Measurements from ENCODE around the gene GSTM1.

DNA sequence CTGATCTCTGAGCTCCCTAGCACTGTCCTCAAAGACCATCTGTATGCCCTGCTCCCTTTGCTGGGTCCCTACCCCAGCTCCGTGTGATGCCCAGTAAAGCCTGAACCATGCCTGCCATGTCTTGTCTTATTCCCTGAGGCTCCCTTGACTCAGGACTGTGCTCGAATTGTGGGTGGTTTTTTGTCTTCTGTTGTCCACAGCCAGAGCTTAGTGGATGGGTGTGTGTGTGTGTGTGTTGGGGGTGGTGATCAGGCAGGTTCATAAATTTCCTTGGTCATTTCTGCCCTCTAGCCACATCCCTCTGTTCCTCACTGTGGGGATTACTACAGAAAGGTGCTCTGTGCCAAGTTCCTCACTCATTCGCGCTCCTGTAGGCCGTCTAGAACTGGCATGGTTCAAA lies 30.1 kb downstream of the GSTM1 start:
- TF ChIP-seq, protein P1, sequence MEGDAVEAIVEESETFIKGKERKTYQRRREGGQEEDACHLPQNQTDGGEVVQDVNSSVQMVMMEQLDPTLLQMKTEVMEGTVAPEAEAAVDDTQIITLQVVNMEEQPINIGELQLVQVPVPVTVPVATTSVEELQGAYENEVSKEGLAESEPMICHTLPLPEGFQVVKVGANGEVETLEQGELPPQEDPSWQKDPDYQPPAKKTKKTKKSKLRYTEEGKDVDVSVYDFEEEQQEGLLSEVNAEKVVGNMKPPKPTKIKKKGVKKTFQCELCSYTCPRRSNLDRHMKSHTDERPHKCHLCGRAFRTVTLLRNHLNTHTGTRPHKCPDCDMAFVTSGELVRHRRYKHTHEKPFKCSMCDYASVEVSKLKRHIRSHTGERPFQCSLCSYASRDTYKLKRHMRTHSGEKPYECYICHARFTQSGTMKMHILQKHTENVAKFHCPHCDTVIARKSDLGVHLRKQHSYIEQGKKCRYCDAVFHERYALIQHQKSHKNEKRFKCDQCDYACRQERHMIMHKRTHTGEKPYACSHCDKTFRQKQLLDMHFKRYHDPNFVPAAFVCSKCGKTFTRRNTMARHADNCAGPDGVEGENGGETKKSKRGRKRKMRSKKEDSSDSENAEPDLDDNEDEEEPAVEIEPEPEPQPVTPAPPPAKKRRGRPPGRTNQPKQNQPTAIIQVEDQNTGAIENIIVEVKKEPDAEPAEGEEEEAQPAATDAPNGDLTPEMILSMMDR (IDR thresholded peaks at IDR 0.05), result no peak
- TF ChIP-seq EZH2phosphoT487 (IDR thresholded peaks at IDR 0.05), result no peak

Measured in neural progenitor cell (in vitro differentiated cells).